ENCODE results near the gene PPDPF.

DNA sequence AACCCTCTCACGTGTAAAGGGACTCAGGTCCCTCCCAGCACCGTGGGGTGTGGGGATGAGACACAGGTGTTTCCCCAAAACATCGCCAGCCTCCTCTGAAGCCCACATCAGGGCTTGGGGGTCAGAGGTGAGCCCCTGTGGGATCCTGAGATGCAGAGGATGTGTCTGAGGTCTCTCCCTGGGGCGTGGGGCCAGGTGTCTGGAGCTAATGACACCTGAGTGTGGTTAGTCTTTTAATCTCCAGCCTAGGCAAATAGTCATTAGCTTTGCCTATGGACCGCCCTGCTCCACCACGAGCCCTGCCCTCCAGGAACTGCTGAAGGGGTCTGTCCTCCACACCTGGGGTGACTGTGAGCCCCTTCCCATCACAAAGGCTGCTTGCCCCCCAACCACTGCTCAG, 25.2 kb downstream of the PPDPF start:
- TF ChIP-seq, protein P1, sequence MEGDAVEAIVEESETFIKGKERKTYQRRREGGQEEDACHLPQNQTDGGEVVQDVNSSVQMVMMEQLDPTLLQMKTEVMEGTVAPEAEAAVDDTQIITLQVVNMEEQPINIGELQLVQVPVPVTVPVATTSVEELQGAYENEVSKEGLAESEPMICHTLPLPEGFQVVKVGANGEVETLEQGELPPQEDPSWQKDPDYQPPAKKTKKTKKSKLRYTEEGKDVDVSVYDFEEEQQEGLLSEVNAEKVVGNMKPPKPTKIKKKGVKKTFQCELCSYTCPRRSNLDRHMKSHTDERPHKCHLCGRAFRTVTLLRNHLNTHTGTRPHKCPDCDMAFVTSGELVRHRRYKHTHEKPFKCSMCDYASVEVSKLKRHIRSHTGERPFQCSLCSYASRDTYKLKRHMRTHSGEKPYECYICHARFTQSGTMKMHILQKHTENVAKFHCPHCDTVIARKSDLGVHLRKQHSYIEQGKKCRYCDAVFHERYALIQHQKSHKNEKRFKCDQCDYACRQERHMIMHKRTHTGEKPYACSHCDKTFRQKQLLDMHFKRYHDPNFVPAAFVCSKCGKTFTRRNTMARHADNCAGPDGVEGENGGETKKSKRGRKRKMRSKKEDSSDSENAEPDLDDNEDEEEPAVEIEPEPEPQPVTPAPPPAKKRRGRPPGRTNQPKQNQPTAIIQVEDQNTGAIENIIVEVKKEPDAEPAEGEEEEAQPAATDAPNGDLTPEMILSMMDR (IDR thresholded peaks at IDR 0.05; ENCODE audit: low read depth, low read length, poor library complexity, severe bottlenecking): no peak
- TF ChIP-seq EZH2phosphoT487 (IDR thresholded peaks at IDR 0.05; ENCODE audit: borderline replicate concordance, low read length): no peak

All from DOHH2 (cell line).